HepG2 (cell line): ENCODE results near the gene CACNA1D. TPM values are rescaled to one million over a fixed set of nuclear protein-coding genes. Genes with fewer than 3 reads are reported as not detected.

Source experiments
- ATAC-seq: fragments of 200-7000 bp; cut with Tn5 transposase; 3 replicates; pipeline ENCODE4 v1.9.1; 2020; ENCODE audit warnings: mild to moderate bottlenecking, moderate library complexity
- BruUV-seq: library from RNA; stranded (reverse); fragments of 400-500 nt; replicated peaks from 2 replicates; lab custom pipeline; 2021; lab: Mats Ljungman, UMichigan
- CTCF ChIA-PET: fragments of 300-600 bp; formaldehyde crosslinking; extraction: SDS; loops from one replicate; lab custom pipeline; 2021; ENCODE audit warnings: low total read pairs, inconsistent platforms, low intra/inter-chr PET ratio; lab: Yijun Ruan, JAX
- POLR2A ChIA-PET: fragments of 350-600 bp; sonication (Branson Sonifier 250); formaldehyde crosslinking; loops from one replicate; lab custom pipeline; 2020; ENCODE audit warnings: antibody characterized with exemption, inconsistent platforms; lab: Yijun Ruan, JAX
- DNase-seq: peaks from one replicate; pipeline ENCODE4 v3.0.0-alpha.2; 2015; ENCODE audit warnings: low spot score
- FAIRE-seq: peaks from 3 replicates; lab custom pipeline; 2011; peaks lifted over from hg19 to GRCh38; lab: Jason Lieb, UNC
- H2AFZ ChIP-seq: one replicate; pipeline ENCODE4 v1.6.1; 2011; ENCODE audit warnings: low read length, inconsistent platforms
- H3K27ac ChIP-seq: fragments of 300-600 bp; 3 replicates; pipeline ENCODE4 v1.8.0; 2011; ENCODE audit warnings: mixed run types, mild to moderate bottlenecking, mixed read lengths, low read length, inconsistent platforms; ENCODE audit not compliant: insufficient read depth; ENCODE audit errors: extremely low read length
- H3K27me3 ChIP-seq, 2 experiments: fragments of 200-600 bp in 1 of 2; 2 replicates in 1 of 2; 3 replicates in 1 of 2; pipeline versions ENCODE4 v1.6.0 to v1.8.0; 2011; ENCODE audit warnings: low read length in 2 of 2, mild to moderate bottlenecking in 2 of 2, moderate library complexity in 2 of 2, inconsistent platforms in 1 of 2; ENCODE audit not compliant: insufficient read depth in 2 of 2, control insufficient read depth in 1 of 2
- H3K36me3 ChIP-seq, 2 experiments: fragments of 200-600 bp in 1 of 2; replicated peaks in 1 of 2; 2 replicates in 1 of 2; 3 replicates in 1 of 2; pipeline versions ENCODE4 v1.5.1 to v1.8.0; 2011; ENCODE audit warnings: low read length in 2 of 2, inconsistent platforms in 1 of 2; ENCODE audit not compliant: insufficient read depth in 2 of 2, control insufficient read depth in 1 of 2
- H3K4me1 ChIP-seq: 2 replicates; pipeline ENCODE4 v1.5.1; 2012; ENCODE audit warnings: low read length, inconsistent platforms; ENCODE audit not compliant: insufficient read depth
- H3K4me2 ChIP-seq: 2 replicates; pipeline ENCODE4 v1.6.0; 2011; ENCODE audit warnings: low read depth, low read length, inconsistent platforms
- H3K4me3 ChIP-seq, 3 experiments: fragments of 200-600 bp in 1 of 3; sonication (generic), shearing (Covaris generic) in 1 of 3; replicated peaks in 1 of 3; 2 replicates each; pipeline ENCODE4 v1.5.1; 2011 to 2016; ENCODE audit warnings: low read length in 3 of 3, inconsistent platforms in 2 of 3, low read depth in 2 of 3, mild to moderate bottlenecking in 2 of 3, control low read depth in 1 of 3, mixed read lengths in 1 of 3; ENCODE audit not compliant: insufficient read depth in 1 of 3
- H3K79me2 ChIP-seq: one replicate; pipeline ENCODE4 v1.6.1; 2011; ENCODE audit warnings: low read length, inconsistent platforms; ENCODE audit not compliant: insufficient read depth
- H3K9ac ChIP-seq: 2 replicates; pipeline ENCODE4 v1.6.0; 2011; ENCODE audit warnings: mild to moderate bottlenecking, low read depth, low read length, inconsistent platforms; ENCODE audit not compliant: insufficient read depth
- H3K9me3 ChIP-seq: 2 replicates; pipeline ENCODE4 v1.5.1; 2012; ENCODE audit warnings: mild to moderate bottlenecking, low read length
- H4K20me1 ChIP-seq: 2 replicates; pipeline ENCODE4 v1.6.0; 2011; ENCODE audit warnings: inconsistent platforms, mild to moderate bottlenecking, low read length, moderate library complexity; ENCODE audit not compliant: insufficient read depth
- ATAD3A ChIP-seq: sonication (generic); formaldehyde crosslinking; IDR thresholded peaks from 2 replicates; pipeline ENCODE4 v1.4.0; 2020; ENCODE audit warnings: missing genetic modification reagents
- ELF1 ChIP-seq: sonication (generic); formaldehyde crosslinking; IDR thresholded peaks from 2 replicates; pipeline ENCODE4 v1.4.0; 2020; ENCODE audit warnings: missing genetic modification reagents
- NCOA2 ChIP-seq: sonication (generic); formaldehyde crosslinking; IDR thresholded peaks from 2 replicates; pipeline ENCODE4 v1.8.0; 2022; ENCODE audit warnings: inconsistent platforms
- PCBP2 ChIP-seq: fragments of 200-400 bp; formaldehyde crosslinking; optimal IDR thresholded peaks from 2 replicates; pipeline ENCODE3; 2018; ENCODE audit warnings: low read length, low read depth; ENCODE audit not compliant: poor library complexity, severe bottlenecking
- SRSF1 ChIP-seq: fragments of 200-400 bp; formaldehyde crosslinking; optimal IDR thresholded peaks from 2 replicates; pipeline ENCODE3; 2017; ENCODE audit warnings: mild to moderate bottlenecking, low read depth, low read length, moderate library complexity
- ZNF335 ChIP-seq: sonication (generic); formaldehyde crosslinking; IDR thresholded peaks from 2 replicates; pipeline ENCODE4 v1.4.0; 2020; ENCODE audit warnings: missing genetic modification reagents
- ZNF460 ChIP-seq: sonication (generic); formaldehyde crosslinking; IDR thresholded peaks from 2 replicates; pipeline ENCODE4 v1.5.1; 2020; ENCODE audit warnings: missing genetic modification reagents, mild to moderate bottlenecking, borderline replicate concordance
- ZNF589 ChIP-seq: sonication (generic); formaldehyde crosslinking; conservative IDR thresholded peaks from 2 replicates; pipeline ENCODE4 v1.8.0; 2022; ENCODE audit warnings: mild to moderate bottlenecking, moderate library complexity, missing genetic modification reagents
- ZNF703 ChIP-seq: sonication (generic); formaldehyde crosslinking; IDR thresholded peaks from 2 replicates; pipeline ENCODE4 v1.5.1; 2020; ENCODE audit warnings: missing genetic modification reagents, mild to moderate bottlenecking, moderate library complexity, borderline replicate concordance
- ZNF790 ChIP-seq: sonication (generic); formaldehyde crosslinking; IDR thresholded peaks from 2 replicates; pipeline ENCODE4 v1.8.0; 2022; ENCODE audit warnings: missing genetic modification reagents, mild to moderate bottlenecking, borderline replicate concordance
- ZSCAN20 ChIP-seq: sonication (generic); formaldehyde crosslinking; IDR thresholded peaks from 2 replicates; pipeline ENCODE4 v1.4.0; 2020; ENCODE audit warnings: missing genetic modification reagents, mild to moderate bottlenecking, borderline replicate concordance
- in situ Hi-C: cut with HindIII; loops from 2 replicates; pipeline ENCODE4 v1.10.0; 2017; ENCODE audit warnings: low pct_unique_long_range_greater_than_20kb; ENCODE audit not compliant: extremely low pct_ligation_motif_present
- intact Hi-C: fragments of 100-400 bp; cut with micrococcal nuclease; formaldehyde crosslinking; loops from one replicate; pipeline ENCODE4 v1.10.0; 2022; ENCODE audit not compliant: unreplicated experiment
- polyA plus RNA-seq, 8 experiments: library from polyadenylated mRNA; depleted of rRNA in 3 of 8; stranded (reverse) in 7 of 8; unstranded in 1 of 8; fragments of >200 nt; fragmentation: Illumina TruSeq in 4 of 8; extraction: Trizol in 4 of 8; gene quantifications; 2 replicates each; pipeline versions ENCODE4 v1.2.1 to v1.2.3, GENCODE V29; 2011 to 2016; ENCODE audit warnings: low read depth in 4 of 8, missing spikeins in 1 of 8, mixed read lengths in 1 of 8; ENCODE audit not compliant: insufficient read depth in 1 of 8
- total RNA-seq, 5 experiments: library from RNA; depleted of rRNA; stranded (reverse); fragments of >200 nt; fragmentation: Illumina TruSeq; extraction: Trizol; gene quantifications; 2 replicates each; pipeline ENCODE4 v1.2.3, GENCODE V29; 2016; ENCODE audit warnings: low read depth in 1 of 5
- TF ChIP-seq, protein P1 (sequence below): fragments of 450-650 bp; IDR thresholded peaks from 2 replicates; pipeline ENCODE4 v1.6.1; 2017

Gene CACNA1D
- total and polyA plus RNA-seq, 2 of the 13 experiments (the other 11 are each of a cell fraction or from before 2014, with no cell fraction given): 0.26 to 0.38 TPM

GRCh38 chr3:53707222-53707621, 212.8 kb downstream of the CACNA1D start:
- in situ Hi-C loops: no loop called here
- H3K4me3 ChIP-seq: no peak overlapping the region
- H3K9me3 ChIP-seq: no peaks in the 10 kb centered on the region
- FAIRE-seq (no peak), ATAC-seq (no peak), DNase-seq (no peak)
- no peak overlapping the region for H2AFZ ChIP-seq
- no peak overlapping the region for H3K9ac ChIP-seq
- no TSS peak for BruUV-seq
- H3K79me2 ChIP-seq: no peaks in the 10 kb centered on the region
- peaks cover 8% of the 10 kb centered on the region for H3K4me1 ChIP-seq
- CTCF ChIA-PET: no interaction called here
- no peaks in the 10 kb centered on the region for H4K20me1 ChIP-seq
- H3K36me3 ChIP-seq: no peaks in the 10 kb centered on the region
- no peak for TF ChIP-seq ELF1
- TF ChIP-seq PCBP2: no peak
- TF ChIP-seq ZNF589 (CRISPR knock-in tag): no peak
- TF ChIP-seq, protein P1, sequence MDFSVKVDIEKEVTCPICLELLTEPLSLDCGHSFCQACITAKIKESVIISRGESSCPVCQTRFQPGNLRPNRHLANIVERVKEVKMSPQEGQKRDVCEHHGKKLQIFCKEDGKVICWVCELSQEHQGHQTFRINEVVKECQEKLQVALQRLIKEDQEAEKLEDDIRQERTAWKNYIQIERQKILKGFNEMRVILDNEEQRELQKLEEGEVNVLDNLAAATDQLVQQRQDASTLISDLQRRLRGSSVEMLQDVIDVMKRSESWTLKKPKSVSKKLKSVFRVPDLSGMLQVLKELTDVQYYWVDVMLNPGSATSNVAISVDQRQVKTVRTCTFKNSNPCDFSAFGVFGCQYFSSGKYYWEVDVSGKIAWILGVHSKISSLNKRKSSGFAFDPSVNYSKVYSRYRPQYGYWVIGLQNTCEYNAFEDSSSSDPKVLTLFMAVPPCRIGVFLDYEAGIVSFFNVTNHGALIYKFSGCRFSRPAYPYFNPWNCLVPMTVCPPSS: no peak
- TF ChIP-seq ZNF790 (CRISPR knock-in tag): no peak
- no peak for TF ChIP-seq SRSF1
- no peak for TF ChIP-seq ZNF703
- no peak for TF ChIP-seq ATAD3A (CRISPR knock-in tag)
- no peak for TF ChIP-seq NCOA2 (CRISPR knock-in tag)
- TF ChIP-seq ZNF335: no peak
- TF ChIP-seq ZNF460: no peak
- no peak for TF ChIP-seq ZSCAN20
- TF ChIP-seq, all 625 proteins: peak for 0
- POLR2A ChIA-PET: no interaction called here
- no peaks in the 10 kb centered on the region; a peak in 1 of 5 replicates for H3K27me3 ChIP-seq
- intact Hi-C loops: no loop called here
- H3K4me2 ChIP-seq: no peak overlapping the region
- no peak overlapping the region for H3K27ac ChIP-seq
